Thoracic aorta (tissue), 2 donors: ENCODE results near the gene CALR. TPM values are rescaled to one million over a fixed set of nuclear protein-coding genes. Genes with fewer than 3 reads are reported as not detected.

ENCODE experiments used
- ATAC-seq: fragments of 150-250 bp; one replicate; pipeline ENCODE4 v1.8.0; 2017; ENCODE audit warnings: low read depth; ENCODE audit not compliant: insufficient number of reproducible peaks, low FRiP score
- DNase-seq: peaks from one replicate; pipeline ENCODE4 v3.0.0-alpha.2; 2020; ENCODE audit warnings: low spot score
- H3K27ac ChIP-seq, 2 donors: fragments of 200-600 bp; sonication (generic); 1 replicate in 1 of 2; 2 replicates in 1 of 2; pipeline ENCODE4 v1.5.1; 2016; ENCODE audit warnings: mild to moderate bottlenecking in 2 of 2, moderate library complexity in 2 of 2
- H3K27me3 ChIP-seq: fragments of 200-600 bp; sonication (generic); replicated peaks from 2 replicates; pipeline ENCODE4 v1.6.0; 2016; ENCODE audit warnings: mild to moderate bottlenecking; ENCODE audit not compliant: insufficient read depth
- H3K36me3 ChIP-seq: fragments of 200-600 bp; sonication (generic); one replicate; pipeline ENCODE4 v1.5.1; 2016
- H3K4me1 ChIP-seq, 2 donors: fragments of 200-600 bp; sonication (generic); 1 replicate in 1 of 2; 2 replicates in 1 of 2; pipeline versions ENCODE4 v1.5.1 to v1.6.0; 2016; ENCODE audit warnings: low read depth in 2 of 2, mild to moderate bottlenecking in 1 of 2; ENCODE audit not compliant: control insufficient read depth in 1 of 2
- H3K4me3 ChIP-seq: fragments of 200-600 bp; sonication (generic); 2 replicates; pipeline ENCODE4 v1.5.1; 2016; ENCODE audit warnings: mild to moderate bottlenecking
- H3K9me3 ChIP-seq: fragments of 200-600 bp; sonication (generic); 2 replicates; pipeline ENCODE4 v1.5.1; 2016
- total RNA-seq, 2 donors: library from RNA; depleted of rRNA; stranded (reverse); fragments of >200 nt; gene quantifications; one replicate each; pipeline versions ENCODE4 v1.1.0 to v1.2.3, GENCODE V29; 2016
- TF ChIP-seq, protein P1 (sequence below): fragments of 200-600 bp; sonication (generic); IDR thresholded peaks from one replicate; pipeline ENCODE4 v1.5.1; 2019; ENCODE audit warnings: antibody characterized with exemption

Gene CALR
- total RNA-seq, 2 donors from 2014 or later, result 415 to 467 TPM

DNA sequence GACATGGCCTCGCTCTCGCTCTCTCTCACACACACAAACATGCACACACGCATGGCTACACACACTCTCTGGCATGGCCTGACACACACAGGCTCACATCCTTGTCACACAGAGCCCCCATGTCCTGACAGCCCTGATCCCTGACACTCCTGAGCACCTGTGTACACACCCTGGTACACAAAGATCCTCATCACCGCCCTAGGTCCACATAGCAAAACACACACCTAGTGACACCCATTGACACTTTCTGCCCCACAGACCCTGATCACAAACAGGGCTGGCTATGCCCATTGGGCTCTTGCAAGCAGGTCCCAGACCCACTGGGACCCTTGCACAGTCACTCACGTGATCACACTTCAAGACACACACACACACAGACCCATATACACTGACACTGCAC lies 52.9 kb downstream of the CALR start:
- Histone ChIP-seq H3K27ac (no peak overlapping the region), H3K27me3 (no peaks in the 10 kb centered on the region), H3K36me3 (no peaks in the 10 kb centered on the region), H3K4me1 (no peaks in the 10 kb centered on the region), H3K9me3 (no peaks in the 10 kb centered on the region), H3K4me3 (no peak overlapping the region)
- no peak for DNase-seq
- TF ChIP-seq, protein P1, sequence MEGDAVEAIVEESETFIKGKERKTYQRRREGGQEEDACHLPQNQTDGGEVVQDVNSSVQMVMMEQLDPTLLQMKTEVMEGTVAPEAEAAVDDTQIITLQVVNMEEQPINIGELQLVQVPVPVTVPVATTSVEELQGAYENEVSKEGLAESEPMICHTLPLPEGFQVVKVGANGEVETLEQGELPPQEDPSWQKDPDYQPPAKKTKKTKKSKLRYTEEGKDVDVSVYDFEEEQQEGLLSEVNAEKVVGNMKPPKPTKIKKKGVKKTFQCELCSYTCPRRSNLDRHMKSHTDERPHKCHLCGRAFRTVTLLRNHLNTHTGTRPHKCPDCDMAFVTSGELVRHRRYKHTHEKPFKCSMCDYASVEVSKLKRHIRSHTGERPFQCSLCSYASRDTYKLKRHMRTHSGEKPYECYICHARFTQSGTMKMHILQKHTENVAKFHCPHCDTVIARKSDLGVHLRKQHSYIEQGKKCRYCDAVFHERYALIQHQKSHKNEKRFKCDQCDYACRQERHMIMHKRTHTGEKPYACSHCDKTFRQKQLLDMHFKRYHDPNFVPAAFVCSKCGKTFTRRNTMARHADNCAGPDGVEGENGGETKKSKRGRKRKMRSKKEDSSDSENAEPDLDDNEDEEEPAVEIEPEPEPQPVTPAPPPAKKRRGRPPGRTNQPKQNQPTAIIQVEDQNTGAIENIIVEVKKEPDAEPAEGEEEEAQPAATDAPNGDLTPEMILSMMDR, result no peak
- ATAC-seq, result no peak

DNA sequence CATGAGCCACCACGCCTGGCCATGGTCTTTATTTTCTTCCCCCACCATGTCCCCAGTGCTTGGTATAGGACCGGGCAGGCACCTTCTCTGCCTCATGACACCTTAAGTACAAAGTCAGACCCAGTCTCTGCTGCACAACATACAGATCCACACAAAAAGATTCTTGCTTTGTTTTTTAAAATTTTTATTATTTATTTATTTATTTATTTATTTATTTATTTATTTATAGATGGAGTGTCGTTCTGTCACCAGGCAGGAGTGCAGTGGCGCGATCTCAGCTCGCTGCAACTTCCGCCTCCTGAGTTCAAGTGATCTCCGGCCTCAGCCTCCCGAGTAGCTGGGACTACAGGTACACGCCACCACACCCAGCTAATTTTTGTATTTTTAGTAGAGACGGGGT lies 54.3 kb downstream of the CALR start:
- no peak for ATAC-seq
- Histone ChIP-seq H3K27ac (no peak overlapping the region), H3K27me3 (no peaks in the 10 kb centered on the region), H3K9me3 (no peaks in the 10 kb centered on the region), H3K4me1 (peaks cover 3 to 11% of the 10 kb centered on the region in 2 donors), H3K36me3 (no peaks in the 10 kb centered on the region), H3K4me3 (no peak overlapping the region)
- DNase-seq, result no peak
- TF ChIP-seq, protein P1, result no peak

DNA sequence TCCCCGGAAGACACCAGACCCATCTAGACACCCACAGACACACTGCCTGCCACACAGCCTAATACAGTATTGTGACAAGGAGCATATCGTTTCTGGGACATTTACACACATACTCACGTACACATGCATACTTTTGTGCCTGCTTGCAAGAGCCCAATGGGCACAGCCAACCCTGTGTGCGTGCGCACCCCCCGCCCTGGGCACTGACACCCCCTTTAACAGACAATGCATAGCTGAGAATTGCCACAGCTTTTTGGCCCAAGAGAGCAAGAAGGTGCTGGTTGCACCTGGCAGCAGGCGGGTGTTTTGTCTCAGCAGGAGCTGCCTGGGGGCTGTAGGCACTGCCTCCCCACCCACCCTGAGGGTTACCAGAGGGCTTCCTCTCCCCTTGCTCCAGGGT lies 55.2 kb downstream of the CALR start:
- ATAC-seq (no peak), DNase-seq (no peak)
- peaks cover 4 to 19% of the 10 kb centered on the region in 2 donors for H3K4me1 ChIP-seq
- H3K9me3 ChIP-seq, result no peaks in the 10 kb centered on the region
- H3K27me3 ChIP-seq, result no peaks in the 10 kb centered on the region
- no peak overlapping the region for H3K4me3 ChIP-seq
- no peaks in the 10 kb centered on the region for H3K36me3 ChIP-seq
- no peak overlapping the region for H3K27ac ChIP-seq
- TF ChIP-seq, protein P1, result no peak

Other genes with a start within 250 kb of the CALR start
- gene FBXW9, start 242.0 kb upstream of the CALR start, total RNA-seq, result 1 to 10 TPM; 3.0 to 3.9 TPM
- gene TNPO2, start 214.7 kb upstream of the CALR start, total RNA-seq, result 10 to 100 TPM; 79.0 to 88.9 TPM
- 100 to 1,000 TPM; 252 to 308 TPM for gene TRIR, start 203.9 kb upstream of the CALR start, total RNA-seq
- 10 to 100 TPM; 30.7 to 50.0 TPM for gene GET3, start 201.1 kb upstream of the CALR start, total RNA-seq
- not detected for gene BEST2, start 186.8 kb upstream of the CALR start, total RNA-seq
- 100 to 1,000 TPM in 1 of 2 donors, 10 to 100 TPM in 1; 22.6 to 102 TPM for gene HOOK2, start 163.1 kb upstream of the CALR start, total RNA-seq
- 1,000 to 10,000 TPM in 1 of 2 donors, 100 to 1,000 TPM in 1; 698 to 2,087 TPM for gene JUNB, start 147.1 kb upstream of the CALR start, total RNA-seq
- 100 to 1,000 TPM; 107 to 235 TPM for gene PRDX2, start 136.8 kb upstream of the CALR start, total RNA-seq
- not detected for gene THSD8, start 136.5 kb upstream of the CALR start, total RNA-seq
- 1 to 10 TPM; 3.0 to 7.9 TPM for gene RNASEH2A, start 132.0 kb upstream of the CALR start, total RNA-seq
- gene RTBDN, start 104.0 kb upstream of the CALR start, total RNA-seq, result not detected
- not detected for gene MAST1, start 100.1 kb upstream of the CALR start, total RNA-seq
- 10 to 100 TPM; 24.0 to 53.3 TPM for gene DNASE2, start 57.2 kb upstream of the CALR start, total RNA-seq
- gene KLF1, start 51.4 kb upstream of the CALR start, total RNA-seq, result not detected
- 10 to 100 TPM; 30.2 to 60.7 TPM for gene GCDH, start 47.4 kb upstream of the CALR start, total RNA-seq
- gene SYCE2, start 19.3 kb upstream of the CALR start, total RNA-seq, result not detected
- gene FARSA, start 4.9 kb upstream of the CALR start, total RNA-seq, result 10 to 100 TPM; 31.8 to 76.8 TPM
- gene RAD23A, start 7.3 kb downstream of the CALR start, total RNA-seq, result 100 to 1,000 TPM; 116 to 130 TPM
- gene GADD45GIP1, start 18.6 kb downstream of the CALR start, total RNA-seq, result 10 to 100 TPM; 30.2 to 42.8 TPM
- gene DAND5, start 31.0 kb downstream of the CALR start, total RNA-seq, result not detected
- 100 to 1,000 TPM; 126 to 145 TPM for gene NFIX, start 56.9 kb downstream of the CALR start, total RNA-seq
- gene LYL1, start 164.2 kb downstream of the CALR start, total RNA-seq, result 10 to 100 TPM; 10.6 to 36.1 TPM
- 10 to 100 TPM; 35.3 to 52.3 TPM for gene TRMT1, start 178.1 kb downstream of the CALR start, total RNA-seq
- 10 to 100 TPM; 27.2 to 28.8 TPM for gene NACC1, start 179.7 kb downstream of the CALR start, total RNA-seq
- gene STX10, start 211.8 kb downstream of the CALR start, total RNA-seq, result 10 to 100 TPM; 30.8 to 83.4 TPM
- gene IER2, start 211.8 kb downstream of the CALR start, total RNA-seq, result 100 to 1,000 TPM; 125 to 440 TPM